A549 (cell line): ENCODE data around the gene AKR1E2. TPM values are rescaled to one million over a fixed set of nuclear protein-coding genes. Genes with fewer than 3 reads are reported as not detected.

ENCODE experiments used
- ATAC-seq, 2 experiments: fragments of 200-7000 bp in 1 of 2; fragments of >200 bp in 1 of 2; cut with Nextera tagmentation in 1 of 2; cut with Tn5 transposase in 1 of 2; 3 replicates each; pipeline versions ENCODE4 v1.8.0 to v1.9.1; 2018 to 2020; ENCODE audit warnings: mild to moderate bottlenecking in 1 of 2, moderate library complexity in 1 of 2
- CTCF ChIA-PET: fragments of 300-600 bp; sonication (Branson Sonifier 250); formaldehyde crosslinking; extraction: SDS; loops from one replicate; lab custom pipeline; 2021; ENCODE audit warnings: antibody characterized with exemption, inconsistent platforms; lab: Yijun Ruan, JAX
- POLR2A ChIA-PET: fragments of 350-600 bp; formaldehyde crosslinking; extraction: SDS; loops from one replicate; lab custom pipeline; 2021; ENCODE audit warnings: antibody characterized with exemption, inconsistent platforms; lab: Yijun Ruan, JAX
- DNase-seq, 2 experiments: peaks; one replicate each; pipeline versions ENCODE4 v3.0.0 to v3.0.0-alpha.2; 2011 to 2016; ENCODE audit warnings: low read depth in 1 of 2, low spot score in 1 of 2
- FAIRE-seq: peaks from 2 replicates; lab custom pipeline; 2011; peaks lifted over from hg19 to GRCh38; lab: Jason Lieb, UNC
- H3K27ac ChIP-seq, 2 experiments: fragments of >200 bp; sonication (Bioruptor Twin); formaldehyde crosslinking; 3 replicates each; pipeline ENCODE4 v1.5.1; 2016 to 2017
- H3K4me1 ChIP-seq: fragments of >200 bp; sonication (Bioruptor Twin); formaldehyde crosslinking; 3 replicates; pipeline ENCODE4 v1.6.1; 2016
- H3K4me2 ChIP-seq: fragments of >200 bp; sonication (Bioruptor Twin); formaldehyde crosslinking; 3 replicates; pipeline ENCODE4 v1.6.1; 2016
- H3K4me3 ChIP-seq: fragments of >200 bp; sonication (Bioruptor Twin); formaldehyde crosslinking; 3 replicates; pipeline ENCODE4 v1.5.1; 2016
- H3K9me3 ChIP-seq: fragments of >200 bp; sonication (Bioruptor Twin); formaldehyde crosslinking; 3 replicates; pipeline ENCODE4 v1.6.1; 2016
- ATOH8 ChIP-seq: fragments of 250-450 bp; sonication (Bioruptor Pico); IDR thresholded peaks from 2 replicates; pipeline ENCODE4 v1.5.0; 2020; ENCODE audit warnings: low read depth, mild to moderate bottlenecking, moderate library complexity
- BHLHE40 ChIP-seq: IDR thresholded peaks from 2 replicates; pipeline ENCODE4 v1.6.1; 2012; ENCODE audit warnings: low read depth, low read length, inconsistent platforms
- CBX2 ChIP-seq: fragments of 200-600 bp; sonication (generic); IDR thresholded peaks from 2 replicates; pipeline ENCODE4 v1.6.1; 2016; ENCODE audit warnings: low read depth, mild to moderate bottlenecking, borderline replicate concordance
- CHD4 ChIP-seq: fragments of 200-600 bp; sonication (generic); IDR thresholded peaks from 2 replicates; pipeline ENCODE4 v1.6.1; 2016; ENCODE audit warnings: antibody characterized with exemption, mild to moderate bottlenecking, borderline replicate concordance
- EHMT2 ChIP-seq: fragments of 200-600 bp; sonication (generic); IDR thresholded peaks from 2 replicates; pipeline ENCODE4 v1.6.1; 2016; ENCODE audit warnings: antibody characterized with exemption, low read depth, mild to moderate bottlenecking, moderate library complexity
- EP300 ChIP-seq, 2 experiments: fragments of >200 bp; sonication (Bioruptor Twin); formaldehyde crosslinking; IDR thresholded peaks; 2 replicates in 1 of 2; 3 replicates in 1 of 2; pipeline ENCODE4 v1.6.1; 2016 to 2017
- FOSB ChIP-seq: fragments of 250-450 bp; sonication (Bioruptor Pico); IDR thresholded peaks from 2 replicates; pipeline ENCODE4 v1.5.0; 2020; ENCODE audit warnings: mild to moderate bottlenecking, moderate library complexity
- FOSL2 ChIP-seq, 2 experiments: fragments of 450-650 bp in 1 of 2; fragments of >200 bp in 1 of 2; sonication (Bioruptor Twin) in 1 of 2; formaldehyde crosslinking; IDR thresholded peaks; 2 replicates each; pipeline versions ENCODE4 v1.5.0 to v1.6.1; 2016 to 2020; ENCODE audit warnings: mild to moderate bottlenecking in 1 of 2, moderate library complexity in 1 of 2
- HEYL ChIP-seq: fragments of 250-450 bp; sonication (Bioruptor Pico); IDR thresholded peaks from 2 replicates; pipeline ENCODE4 v1.8.0; 2021; ENCODE audit warnings: mild to moderate bottlenecking, moderate library complexity
- HOXB13 ChIP-seq: fragments of 250-450 bp; sonication (Bioruptor Pico); IDR thresholded peaks from 2 replicates; pipeline ENCODE4 v1.5.0; 2020; ENCODE audit warnings: low read depth, mild to moderate bottlenecking, moderate library complexity
- HOXB5 ChIP-seq: fragments of 250-450 bp; sonication (Bioruptor Pico); IDR thresholded peaks from 2 replicates; pipeline ENCODE4 v1.5.0; 2020; ENCODE audit warnings: mild to moderate bottlenecking, moderate library complexity
- JUN ChIP-seq, 2 experiments: fragments of >200 bp; sonication (Bioruptor Twin); formaldehyde crosslinking; IDR thresholded peaks; 2 replicates in 1 of 2; 3 replicates in 1 of 2; pipeline ENCODE4 v1.6.1; 2016 to 2017
- JUNB ChIP-seq: fragments of >200 bp; sonication (Bioruptor Twin); formaldehyde crosslinking; IDR thresholded peaks from 2 replicates; pipeline ENCODE4 v1.6.1; 2016
- KDM5A ChIP-seq: fragments of 200-600 bp; sonication (generic); IDR thresholded peaks from 2 replicates; pipeline ENCODE4 v1.6.1; 2016; ENCODE audit warnings: antibody characterized with exemption, mild to moderate bottlenecking
- MAFK ChIP-seq: fragments of 450-650 bp; IDR thresholded peaks from 2 replicates; pipeline ENCODE4 v1.6.1; 2014; ENCODE audit not compliant: partially characterized antibody
- MAX ChIP-seq: IDR thresholded peaks from 2 replicates; pipeline ENCODE4 v1.6.1; 2012
- MAZ ChIP-seq: fragments of 150-350 bp; IDR thresholded peaks from 2 replicates; pipeline ENCODE4 v1.6.1; 2014; ENCODE audit warnings: antibody characterized with exemption, low read depth, low read length, borderline replicate concordance
- NPAS2 ChIP-seq: fragments of 250-450 bp; sonication (Bioruptor Pico); IDR thresholded peaks from 2 replicates; pipeline ENCODE4 v1.8.0; 2022; ENCODE audit warnings: mild to moderate bottlenecking, moderate library complexity, borderline replicate concordance
- PBX3 ChIP-seq: IDR thresholded peaks from 2 replicates; pipeline ENCODE4 v1.6.1; 2012
- RAD21 ChIP-seq, 2 experiments: fragments of >200 bp in 1 of 2; sonication (Bioruptor Twin) in 1 of 2; formaldehyde crosslinking in 1 of 2; IDR thresholded peaks in 1 of 2; conservative IDR thresholded peaks in 1 of 2; 2 replicates in 1 of 2; 3 replicates in 1 of 2; pipeline ENCODE4 v1.6.1; 2012 to 2018; ENCODE audit warnings: inconsistent platforms in 1 of 2
- RFX5 ChIP-seq: fragments of 450-650 bp; IDR thresholded peaks from 2 replicates; pipeline ENCODE4 v1.7.1; 2014; ENCODE audit warnings: antibody characterized with exemption, mild to moderate bottlenecking, moderate library complexity
- SMC3 ChIP-seq: fragments of >200 bp; sonication (Bioruptor Twin); formaldehyde crosslinking; IDR thresholded peaks from 3 replicates; pipeline ENCODE4 v1.6.1; 2018; ENCODE audit warnings: inconsistent platforms
- TFCP2L1 ChIP-seq: fragments of 250-450 bp; sonication (Bioruptor Pico); IDR thresholded peaks from 2 replicates; pipeline ENCODE4 v1.5.0; 2021; ENCODE audit warnings: mild to moderate bottlenecking
- USF2 ChIP-seq: fragments of 450-650 bp; IDR thresholded peaks from 2 replicates; pipeline ENCODE4 v1.6.1; 2014; ENCODE audit warnings: antibody characterized with exemption
- ZFP36 ChIP-seq: fragments of 450-650 bp; IDR thresholded peaks from 2 replicates; pipeline ENCODE4 v1.6.1; 2014; ENCODE audit warnings: borderline replicate concordance; ENCODE audit not compliant: partially characterized antibody
- ZNF302 ChIP-seq: fragments of 250-450 bp; sonication (Bioruptor Pico); IDR thresholded peaks from 2 replicates; pipeline ENCODE4 v1.9.0; 2021; ENCODE audit warnings: inconsistent platforms, mild to moderate bottlenecking, moderate library complexity
- WGBS: methylation state at CpG from one replicate; pipeline ENCODE4 v1.1.6; 2017; ENCODE audit errors: missing lambda C conversion rate; 5-methylcytosine and 5-hydroxymethylcytosine counted together
- polyA plus RNA-seq, 4 experiments: library from polyadenylated mRNA; depleted of rRNA in 3 of 4; stranded (reverse); fragments of >200 nt; fragmentation: RNase III in 1 of 4; extraction: RNeasy Plus Mini Kit Qiagen cat#74134 plus additional on column Dnase treatment in 1 of 4; gene quantifications; 2 replicates in 3 of 4; 3 replicates in 1 of 4; pipeline ENCODE4 v1.2.3, GENCODE V29; 2011 to 2017

The AKR1E2 gene
- polyA plus RNA-seq, 2 of the 4 experiments (the other 2 are of a cell fraction) = 11.2 to 17.5 TPM

GRCh38 chr10:4813023-4813422 lies 13.0 kb upstream of the AKR1E2 start:
- ChIA-PET POLR2A (no interaction called here), CTCF (interaction anchor here (0.6 to 5.1 kb wide), 11 partner anchors 13 to 1643 kb away, joined by 3 to 77 read pairs (median 12); partner anchors contain the start of gene AKR1E2)
- FAIRE-seq = peak; percentile 23

GRCh38 chr10:4813496-4813895 lies 12.5 kb upstream of the AKR1E2 start:
- 65% methylated on average over 5 of the region's 5 CpGs for WGBS
- H3K4me3 ChIP-seq = no peak overlapping the region
- H3K4me2 ChIP-seq = peak overlapping the region; percentile 70; the same call in 2 of the 3 replicates
- DNase-seq (no peak), FAIRE-seq (no peak), ATAC-seq (no peak)
- H3K9me3 ChIP-seq = no peaks in the 10 kb centered on the region
- peaks cover 50% of the 10 kb centered on the region for H3K4me1 ChIP-seq
- ChIA-PET POLR2A (no interaction called here), CTCF (interaction anchor here (0.6 to 5.1 kb wide), 15 partner anchors 12 to 1644 kb away, joined by 3 to 77 read pairs (median 10); partner anchors contain the start of gene AKR1E2)
- TF ChIP-seq RAD21 (conservative IDR thresholded peaks at IDR 0.05 in 1 of 2, IDR thresholded peaks at IDR 0.05 in 1 of 2) (no peak), HOXB5 (CRISPR knock-in tag) (no peak), FOSB (CRISPR knock-in tag) (no peak), MAX (no peak), FOSL2 (IDR thresholded peaks at IDR 0.05) (no peak), FOSL2 (CRISPR knock-in tag; IDR thresholded peaks at IDR 0.05) (no peak), NPAS2 (no peak), EHMT2 (no peak), SMC3 (no peak), ZFP36 (no peak), PBX3 (no peak), ZNF302 (CRISPR knock-in tag) (no peak), CHD4 (no peak), HEYL (no peak), MAFK (no peak), CBX2 (no peak), ATOH8 (CRISPR knock-in tag) (no peak), TFCP2L1 (no peak), HOXB13 (CRISPR knock-in tag) (no peak), KDM5A (no peak)
- peak overlapping the region; percentile 79 to 83 for H3K27ac ChIP-seq

More at GRCh38 chr10:4813023-4813422, 13.0 kb upstream of the AKR1E2 start:
- H3K27ac ChIP-seq = peak overlapping the region; percentile 79 to 83
- peak; percentile 85 to 91 for DNase-seq
- TF ChIP-seq JUN (IDR thresholded peaks at IDR 0.05) (peak; percentile 48 to 52; a peak in 1 of 5 replicates), EP300 (IDR thresholded peaks at IDR 0.05) (peak in 1 of 2 experiments; percentile 55; a peak in 2 of 5 replicates), RFX5 (no peak), MAX (peak; percentile 54), USF2 (peak; percentile 46; the same call in 1 of the 2 replicates), MAZ (no peak), BHLHE40 (0 out of 2 replicates have a peak, but pooled peaks have one; percentile 16), RAD21 (conservative IDR thresholded peaks at IDR 0.05 in 1 of 2, IDR thresholded peaks at IDR 0.05 in 1 of 2) (peak in 1 of 2 experiments; percentile 16; a peak in 1 of 5 replicates), HOXB5 (CRISPR knock-in tag) (0 out of 2 replicates have a peak, but pooled peaks have one; percentile 15), PBX3 (no peak), FOSL2 (IDR thresholded peaks at IDR 0.05) (peak; percentile 77), FOSL2 (CRISPR knock-in tag; IDR thresholded peaks at IDR 0.05) (peak; percentile 90), JUNB (peak; percentile 74)
- TF ChIP-seq, all 56 proteins: peak for 9
- peak; percentile 85 to 95 for ATAC-seq
- H3K4me2 ChIP-seq = peak overlapping the region; percentile 70
- peaks cover 54% of the 10 kb centered on the region for H3K4me1 ChIP-seq
- 8% methylated on average over 6 of the region's 6 CpGs for WGBS
- no peak overlapping the region for H3K4me3 ChIP-seq
- no peaks in the 10 kb centered on the region for H3K9me3 ChIP-seq
